Iris pigment epithelial cell (primary cell): ENCODE data around the gene SLC7A4.
A peak's percentile ranks its signal among the peaks of the same experiment; 100 is the strongest.
"Not testable (repeated sequence)": the region's sequence is repeated elsewhere in the genome, so short reads cannot be mapped to it uniquely, and the experiment has no call there.

Source experiments
- DNase-seq: peaks from one replicate; pipeline ENCODE4 v3.0.0-alpha.2; 2011; ENCODE audit warnings: low read depth

SLC7A4 gene

DNA sequence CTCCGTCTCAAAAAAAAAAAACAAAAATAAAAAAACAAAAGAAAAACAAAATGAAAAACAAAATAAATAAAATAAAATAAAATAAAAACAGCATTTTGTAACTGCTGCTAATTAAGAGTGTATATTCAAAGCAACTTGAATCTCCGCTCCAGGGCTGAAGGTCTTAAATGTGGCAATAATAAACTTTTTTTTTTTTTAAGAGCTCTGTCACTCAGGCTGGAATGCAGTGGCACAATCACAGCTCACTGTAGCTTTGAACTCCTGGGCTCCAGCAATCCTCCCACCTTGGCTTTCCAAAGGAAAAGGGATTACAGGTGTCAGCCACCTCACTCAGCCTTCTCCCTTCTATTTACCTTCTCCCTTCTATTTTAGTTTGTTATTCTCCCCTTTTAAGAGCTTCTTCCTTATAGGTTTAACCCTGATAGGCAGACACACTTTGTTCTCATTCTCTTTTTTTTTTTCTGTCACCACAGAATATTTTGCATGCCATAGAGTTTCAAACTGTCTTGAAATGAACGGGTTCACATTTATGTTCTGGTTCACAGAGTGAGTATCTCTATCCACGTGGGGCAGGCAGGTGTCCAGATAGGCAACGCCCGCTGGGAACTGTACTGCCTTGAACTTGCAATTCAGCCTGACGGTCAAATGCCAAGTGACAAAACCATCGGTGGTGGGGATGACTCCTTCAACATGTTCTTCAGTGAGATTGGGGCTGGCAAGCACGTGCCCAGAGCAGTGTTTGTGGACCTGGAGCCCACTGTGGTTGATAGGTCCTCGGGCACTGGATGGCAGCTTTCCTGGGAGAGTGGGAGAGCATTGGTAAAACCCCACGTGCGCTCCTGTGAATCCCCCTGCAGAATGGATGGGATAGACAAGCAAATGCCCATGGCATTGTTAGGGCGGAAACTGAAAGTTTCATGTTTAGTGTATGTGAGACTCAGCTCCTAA is 32.8 kb upstream of the SLC7A4 start:
- DNase-seq: no peak

DNA sequence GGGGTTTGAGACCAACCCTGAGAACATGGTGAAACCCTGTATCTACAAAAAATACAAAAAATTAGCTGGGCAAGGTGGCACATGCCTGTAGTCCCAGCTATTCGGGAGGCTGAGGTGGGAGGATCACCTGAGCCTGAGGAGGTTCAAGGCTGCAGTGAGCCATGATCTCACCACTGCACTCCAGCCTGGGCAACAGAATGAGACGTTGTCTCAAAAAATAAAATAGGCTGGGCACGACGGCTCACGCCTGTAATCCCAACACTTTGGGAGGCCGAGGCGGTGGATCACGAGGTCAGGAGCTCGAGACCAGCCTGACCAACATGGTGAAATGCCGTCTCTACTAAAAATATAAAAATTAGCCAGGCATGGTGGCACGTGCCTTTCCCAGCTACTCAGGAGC is 32.1 kb upstream of the SLC7A4 start:
- DNase-seq: not testable (repeated sequence)

DNA sequence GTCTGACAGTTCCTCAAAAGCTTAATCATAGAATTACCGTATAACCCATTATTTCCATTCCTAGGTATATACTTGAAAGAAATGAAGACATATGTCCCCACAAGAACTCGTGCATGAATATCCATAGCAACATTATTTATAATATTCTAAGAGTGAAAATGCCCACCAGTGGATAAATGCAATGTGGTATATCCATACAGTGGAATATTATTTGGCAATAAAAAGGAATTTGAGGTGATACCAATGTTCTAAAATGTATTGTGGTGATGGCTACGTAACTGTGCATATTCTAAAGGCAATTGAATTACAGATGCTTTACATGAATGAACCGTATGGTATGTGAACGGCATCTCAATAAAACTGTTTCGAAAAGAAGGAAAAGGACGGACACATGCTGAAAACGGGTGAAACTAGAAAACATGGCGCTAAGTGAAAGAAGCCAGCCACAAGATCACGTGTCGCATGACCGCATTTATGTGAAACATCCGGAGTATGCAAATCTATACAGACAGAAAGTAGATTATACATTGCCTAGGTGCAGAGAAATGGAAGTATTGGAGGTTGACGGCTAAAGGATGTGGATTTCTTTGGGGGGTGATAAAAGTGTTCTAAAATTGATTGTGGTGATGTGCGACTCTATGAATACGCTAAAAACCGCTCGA is 29.4 kb upstream of the SLC7A4 start:
- DNase-seq: not testable (repeated sequence)

DNA sequence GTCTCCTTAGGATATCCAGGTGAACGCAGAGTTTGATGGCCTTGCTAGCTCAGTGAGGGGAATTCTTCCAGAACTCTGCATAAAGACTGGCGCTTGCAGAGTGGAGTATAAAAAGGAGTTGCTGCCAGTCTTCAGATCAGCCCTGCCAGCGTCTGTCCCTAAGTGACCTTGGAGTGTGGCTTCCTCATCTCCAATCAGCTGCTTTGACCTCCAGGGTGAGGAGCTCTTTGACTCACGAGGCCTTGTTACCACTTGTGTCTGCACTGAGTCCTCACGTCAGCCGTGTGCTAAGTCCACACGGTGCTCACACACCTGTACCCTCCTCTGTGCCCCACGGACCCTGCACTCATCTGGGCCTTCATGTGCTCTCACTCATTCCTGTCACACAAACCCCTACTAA is 28.0 kb upstream of the SLC7A4 start:
- DNase-seq: not testable (repeated sequence)

DNA sequence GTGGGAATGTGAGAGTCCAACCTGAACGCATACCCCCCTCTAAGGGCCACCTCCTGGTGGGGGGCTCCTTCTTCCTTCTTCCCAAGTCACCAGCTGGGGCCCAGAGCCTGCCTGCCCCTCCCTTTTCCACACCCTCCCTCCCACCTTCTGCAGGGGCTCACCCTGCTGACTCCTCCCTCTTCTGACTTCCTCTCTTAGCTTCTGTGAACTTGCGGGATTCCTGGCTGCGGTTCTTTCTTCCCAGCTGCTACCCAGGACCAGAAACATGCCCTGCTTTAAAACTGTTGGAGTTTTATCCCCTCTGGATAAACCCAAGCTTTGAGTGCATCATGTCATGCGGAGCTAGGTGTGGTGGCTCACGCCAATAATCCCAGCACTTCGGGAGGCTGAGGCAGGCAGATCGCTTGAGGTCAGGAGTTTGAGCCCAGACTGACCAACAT is 23.5 kb upstream of the SLC7A4 start:
- DNase-seq: no peak

DNA sequence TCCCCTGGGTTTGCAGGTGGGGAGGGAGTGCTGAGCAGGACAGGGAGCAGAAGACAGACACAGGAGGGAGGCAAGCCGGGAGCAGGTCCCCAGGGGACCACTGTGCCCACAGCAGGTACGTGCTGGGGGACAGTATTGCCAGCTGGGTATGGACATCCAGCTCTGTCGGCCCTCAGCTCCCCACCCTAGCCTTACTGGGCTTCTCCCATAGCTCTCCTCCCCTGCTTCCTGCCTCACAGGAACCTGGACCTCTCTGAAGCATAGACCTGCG is 23.1 kb upstream of the SLC7A4 start:
- no peak for DNase-seq

DNA sequence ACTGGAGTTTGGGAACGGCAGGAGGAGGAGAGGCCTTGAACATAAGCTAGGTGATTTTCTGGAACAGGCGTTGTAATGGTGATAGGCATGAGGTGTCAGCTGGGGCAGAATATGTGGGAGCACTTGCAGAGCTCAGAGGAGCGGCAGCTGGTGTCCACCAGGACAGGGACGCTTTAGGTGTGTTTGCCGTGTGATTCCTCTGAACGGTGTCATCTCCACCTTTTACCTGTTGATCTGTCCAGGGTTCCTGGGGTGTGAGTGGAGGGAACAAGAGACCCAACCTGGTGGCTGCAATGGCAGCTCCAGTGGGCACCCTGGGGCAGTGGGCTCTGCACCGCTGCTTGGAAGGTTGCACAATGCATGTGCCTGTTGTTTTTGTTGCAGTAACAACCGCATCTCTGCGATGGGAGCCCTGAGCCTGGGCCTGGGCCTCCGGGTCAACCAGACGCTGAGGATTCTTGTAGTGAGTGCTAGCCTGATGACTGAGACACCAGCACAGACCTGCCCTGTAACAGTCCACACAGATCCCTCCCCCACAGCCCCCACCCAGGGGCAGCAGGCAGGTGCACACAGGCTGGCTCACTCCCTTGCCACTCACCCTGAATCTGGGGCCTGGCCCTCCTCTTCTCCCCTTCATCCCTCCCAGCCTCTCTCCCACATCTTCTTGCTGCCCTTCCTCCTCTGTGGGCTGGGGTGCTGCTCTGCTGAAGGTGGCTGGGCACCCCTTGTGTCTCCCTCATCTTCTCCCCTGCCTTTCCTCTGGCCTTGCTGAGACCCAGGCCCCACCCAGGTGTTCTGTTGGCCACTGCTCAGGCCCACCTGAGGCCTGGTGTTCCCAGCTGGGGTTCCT is 22.6 kb upstream of the SLC7A4 start:
- no peak for DNase-seq

DNA sequence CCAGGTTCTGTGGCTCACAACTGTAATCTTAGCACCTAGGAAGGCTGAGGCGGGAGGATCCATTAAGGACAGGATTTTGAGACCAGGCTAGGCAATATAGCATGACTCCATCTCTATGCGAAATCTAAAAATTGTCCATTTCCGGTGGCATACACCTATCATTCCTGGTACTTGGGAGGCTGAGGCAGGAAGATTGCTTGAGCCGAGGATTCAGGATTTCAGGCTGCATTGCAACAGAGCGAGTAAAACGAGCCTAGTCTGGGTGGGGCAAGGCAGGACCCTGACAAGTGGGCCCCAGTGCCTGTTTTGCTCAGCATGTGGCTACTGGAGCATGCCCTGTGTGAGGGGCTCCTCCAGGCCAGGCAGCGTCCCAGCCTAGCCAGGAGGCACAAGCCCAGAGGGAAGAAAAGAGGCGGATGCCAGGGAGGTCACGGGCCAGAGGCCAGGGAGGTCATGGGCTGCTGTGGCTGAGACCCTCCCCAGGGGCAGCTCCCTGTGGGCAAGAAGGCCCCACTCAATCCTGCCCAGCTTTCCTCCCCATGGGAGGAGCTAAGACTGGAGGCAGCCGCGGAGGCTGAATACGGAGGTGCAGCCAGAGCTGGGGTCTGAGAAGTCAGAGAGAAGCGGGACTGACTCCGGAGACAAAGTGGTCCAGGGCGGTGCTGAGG is 21.8 kb upstream of the SLC7A4 start:
- no peak for DNase-seq

DNA sequence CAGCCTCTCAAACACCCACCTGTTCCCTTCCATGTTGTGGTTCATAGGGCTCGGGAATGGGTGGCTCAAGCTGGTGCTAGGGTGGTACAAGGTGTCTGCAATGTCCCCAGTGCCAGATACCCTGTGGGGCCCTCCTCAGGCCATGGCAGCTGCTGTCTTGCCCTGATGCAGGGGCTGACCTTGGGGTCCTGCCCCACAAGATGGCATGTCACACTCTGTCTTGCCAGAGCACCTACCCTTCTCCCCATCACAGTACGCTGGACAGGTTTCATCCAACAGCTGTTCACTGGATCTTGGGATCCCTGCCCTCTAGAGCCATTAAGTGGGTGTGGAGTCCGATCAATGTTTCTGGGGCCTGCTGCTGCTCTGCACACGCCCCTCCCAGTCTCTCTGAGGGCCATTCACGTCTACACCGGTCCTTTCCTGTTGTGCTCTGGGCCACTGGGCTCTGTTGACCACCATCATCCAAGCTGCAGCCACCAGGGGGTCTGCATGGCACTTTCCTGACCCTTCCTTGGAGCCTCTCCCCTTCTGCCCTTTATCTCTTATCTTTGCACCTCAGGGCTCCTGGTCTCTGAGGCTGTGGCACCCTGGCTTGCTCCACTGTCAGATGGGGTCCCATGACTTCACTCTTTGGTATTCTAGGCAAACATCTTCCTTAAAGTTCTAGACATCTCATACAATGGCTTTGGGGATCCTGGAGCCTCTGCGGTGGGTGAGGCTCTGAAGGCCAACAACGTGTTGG is 20.5 kb upstream of the SLC7A4 start:
- DNase-seq: no peak

DNA sequence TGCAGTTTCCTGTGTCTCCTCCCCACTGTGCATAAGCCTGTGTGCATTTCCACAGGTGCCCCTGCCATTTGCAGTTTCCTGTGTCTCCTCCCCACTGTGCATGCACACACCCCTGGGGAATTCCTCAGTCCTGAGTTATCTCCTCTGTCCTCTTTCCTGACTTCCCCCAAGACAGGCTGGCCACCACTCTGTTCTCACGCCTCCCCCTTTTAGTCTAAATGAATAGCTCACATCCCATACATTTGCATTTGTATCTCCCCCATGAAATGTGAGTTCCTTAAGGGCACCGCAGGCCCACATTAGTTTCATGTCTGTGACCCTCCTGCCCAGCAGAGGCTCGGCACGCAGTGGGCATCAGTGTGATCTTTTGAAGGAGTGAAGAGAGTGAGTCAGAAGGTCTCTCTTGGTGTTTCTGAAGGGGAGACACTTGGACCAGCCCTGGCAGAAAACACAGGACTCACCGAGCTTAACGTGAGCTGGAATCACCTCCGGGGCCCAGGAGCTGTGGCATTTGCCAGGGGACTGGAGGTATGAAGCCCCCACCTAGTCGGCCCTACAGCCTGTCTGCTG is 19.6 kb upstream of the SLC7A4 start:
- no peak for DNase-seq

DNA sequence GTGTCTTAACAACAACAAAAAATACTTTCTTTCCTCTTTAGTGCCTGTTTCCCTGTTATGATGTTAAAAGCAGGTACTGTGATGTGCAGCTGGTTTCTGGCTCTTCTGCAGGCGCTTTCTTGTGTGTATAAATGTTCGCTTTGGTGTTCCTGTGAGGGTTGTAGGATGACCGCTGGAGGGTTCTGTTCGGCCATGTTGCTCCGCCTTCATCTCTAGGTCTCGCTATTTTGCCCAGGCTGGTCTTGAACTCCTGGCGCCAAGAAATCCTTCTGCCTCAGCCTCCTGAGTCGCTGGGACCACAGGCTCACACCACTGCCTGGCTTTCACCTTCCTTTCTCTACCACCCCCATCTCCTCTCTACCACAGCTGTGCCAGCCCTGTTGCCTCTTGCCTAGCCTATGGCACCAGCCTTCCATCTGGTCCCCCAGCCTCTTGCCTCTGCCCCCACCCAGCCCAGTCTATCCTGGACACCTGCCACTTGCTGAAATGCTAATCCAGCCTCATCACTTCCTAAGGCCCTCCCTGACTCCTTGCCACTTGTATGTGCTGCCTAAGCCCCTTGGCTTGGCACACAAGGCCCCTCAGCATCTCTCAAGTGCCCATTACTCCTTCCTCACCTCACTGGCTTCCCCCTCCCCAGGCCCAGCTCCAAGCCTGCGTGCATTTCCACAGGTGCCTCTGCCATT is 18.9 kb upstream of the SLC7A4 start:
- no peak for DNase-seq

DNA sequence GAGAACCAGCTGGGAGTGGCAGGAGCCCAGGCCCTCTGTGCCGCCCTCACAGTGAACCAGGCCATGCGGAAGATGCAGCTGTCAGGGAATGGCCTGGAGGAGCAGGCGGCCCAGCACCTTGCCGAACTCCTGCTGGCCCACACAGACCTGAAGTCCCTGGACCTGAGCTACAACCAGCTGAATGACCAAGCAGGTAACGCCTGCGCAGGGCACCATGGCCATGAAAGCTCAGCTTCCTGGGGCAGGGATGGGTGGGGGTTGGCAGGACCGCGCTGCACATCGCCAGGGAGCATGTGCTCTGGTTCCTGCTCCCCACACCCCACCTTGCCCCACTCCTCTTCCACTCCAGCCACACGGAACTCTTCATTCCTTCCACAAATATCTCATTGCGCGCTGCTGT is 16.6 kb upstream of the SLC7A4 start:
- not testable (repeated sequence) for DNase-seq

DNA sequence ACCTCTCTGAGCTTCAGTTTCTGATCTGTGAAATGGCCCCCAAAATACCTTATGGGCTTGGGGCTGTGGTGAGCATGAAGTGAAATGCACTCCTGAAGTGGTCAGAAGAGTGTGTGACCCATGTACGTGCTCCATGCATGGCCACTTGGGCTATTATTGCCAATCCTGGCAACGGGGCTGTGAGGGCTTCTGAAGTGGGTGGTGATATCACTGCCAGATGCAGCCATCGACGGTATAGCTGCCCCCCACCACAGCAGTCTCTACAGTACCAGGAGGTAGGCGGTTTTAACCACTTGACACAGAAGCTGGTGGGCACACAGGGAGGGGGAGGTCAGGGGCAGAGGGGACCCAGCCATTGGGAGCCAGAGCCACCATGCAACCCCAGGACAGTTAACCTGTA is 16.1 kb upstream of the SLC7A4 start:
- DNase-seq: not testable (repeated sequence)

DNA sequence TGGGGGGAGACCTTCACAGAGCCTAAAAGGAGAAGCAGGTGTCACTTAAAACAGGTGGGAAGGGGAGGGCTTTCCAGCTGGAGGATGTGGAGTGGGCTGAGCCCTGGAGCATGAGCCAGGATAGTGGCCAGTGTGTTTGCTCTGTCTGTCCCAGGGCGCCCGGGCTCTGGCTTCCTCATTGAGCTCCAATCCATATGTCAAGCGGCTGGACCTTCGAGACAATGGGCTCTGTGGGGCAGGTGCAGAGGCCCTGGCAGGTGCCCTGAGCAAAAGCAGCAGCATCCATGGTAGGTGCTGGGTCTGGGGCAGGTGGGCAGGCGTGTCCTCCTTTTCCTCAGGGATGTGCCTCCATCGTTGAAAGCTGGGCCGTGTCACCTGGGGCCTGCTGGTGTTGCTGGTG is 15.4 kb upstream of the SLC7A4 start:
- DNase-seq: no peak

DNA sequence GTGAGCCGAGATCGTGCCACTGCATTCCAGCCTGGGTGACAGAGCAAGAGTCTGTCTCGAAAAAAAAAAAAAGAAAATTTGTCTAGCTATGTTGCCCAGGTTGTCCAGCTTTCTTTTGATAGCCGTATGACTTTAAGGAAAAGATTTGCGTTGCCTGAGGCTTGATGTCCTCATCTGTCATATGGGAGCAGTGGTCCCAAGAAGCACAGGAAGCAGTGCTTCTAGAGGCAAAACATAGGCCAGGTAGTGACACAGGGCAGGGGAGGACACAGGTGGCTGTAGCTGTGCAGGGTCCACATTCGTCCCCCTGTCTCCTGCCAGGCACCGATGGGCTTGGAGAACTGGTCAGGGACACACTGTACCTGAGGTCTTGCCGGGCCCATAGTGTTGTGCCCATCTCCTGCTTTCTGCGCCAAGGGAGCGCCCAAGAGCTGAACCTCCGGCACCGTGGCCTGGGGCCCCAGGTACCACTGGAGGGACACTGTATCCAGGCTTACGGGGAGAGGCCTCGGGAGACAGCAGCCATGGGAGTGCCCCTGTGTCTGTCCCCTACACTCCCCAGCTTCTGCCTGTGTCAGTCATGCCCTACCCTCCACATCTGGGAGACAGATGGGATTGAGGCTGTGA is 14.8 kb upstream of the SLC7A4 start:
- DNase-seq: no peak

DNA sequence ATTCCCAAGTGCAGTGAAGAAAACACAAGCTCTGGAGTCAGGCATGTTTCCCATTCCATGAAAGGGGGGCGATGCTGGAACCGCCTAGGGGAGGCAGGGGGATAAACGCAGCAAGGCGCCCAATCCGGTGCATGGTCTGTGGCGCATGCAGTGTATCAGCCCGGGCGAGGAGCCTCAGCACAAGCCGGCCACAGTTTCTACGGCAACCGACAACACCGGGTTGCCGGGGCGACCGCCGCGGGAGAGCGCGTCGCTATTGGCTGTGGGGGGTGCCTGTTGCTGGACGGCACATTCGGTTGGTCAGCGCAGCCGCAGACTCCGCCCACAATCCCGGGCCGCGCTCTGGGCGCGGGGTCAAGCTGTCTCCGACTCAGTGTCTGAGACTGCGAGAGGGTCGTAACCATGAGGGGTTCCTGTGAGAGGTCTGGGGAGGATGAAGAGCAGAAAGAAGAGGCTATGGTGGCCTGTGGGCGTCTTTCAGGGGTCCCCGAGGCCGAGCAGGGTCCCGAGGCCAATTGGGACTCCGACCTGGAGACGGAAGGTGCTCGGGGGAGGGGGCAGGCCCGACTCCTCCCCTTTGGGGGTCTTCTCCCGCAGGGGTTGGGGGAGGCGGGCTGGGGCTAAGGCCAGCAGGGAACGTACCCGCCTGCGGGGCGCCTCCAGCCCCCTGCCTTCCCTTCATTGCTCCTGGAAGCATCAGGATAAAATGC is 13.4 kb upstream of the SLC7A4 start, which contains the start of gene LRRC74B:
Gene LRRC74B, plus strand, starts transcription at position 362 of the 710 bp plus-strand sequence. Its CDS starts 41 bp downstream, at position 403.
- DNase-seq: peak; percentile 94

DNA sequence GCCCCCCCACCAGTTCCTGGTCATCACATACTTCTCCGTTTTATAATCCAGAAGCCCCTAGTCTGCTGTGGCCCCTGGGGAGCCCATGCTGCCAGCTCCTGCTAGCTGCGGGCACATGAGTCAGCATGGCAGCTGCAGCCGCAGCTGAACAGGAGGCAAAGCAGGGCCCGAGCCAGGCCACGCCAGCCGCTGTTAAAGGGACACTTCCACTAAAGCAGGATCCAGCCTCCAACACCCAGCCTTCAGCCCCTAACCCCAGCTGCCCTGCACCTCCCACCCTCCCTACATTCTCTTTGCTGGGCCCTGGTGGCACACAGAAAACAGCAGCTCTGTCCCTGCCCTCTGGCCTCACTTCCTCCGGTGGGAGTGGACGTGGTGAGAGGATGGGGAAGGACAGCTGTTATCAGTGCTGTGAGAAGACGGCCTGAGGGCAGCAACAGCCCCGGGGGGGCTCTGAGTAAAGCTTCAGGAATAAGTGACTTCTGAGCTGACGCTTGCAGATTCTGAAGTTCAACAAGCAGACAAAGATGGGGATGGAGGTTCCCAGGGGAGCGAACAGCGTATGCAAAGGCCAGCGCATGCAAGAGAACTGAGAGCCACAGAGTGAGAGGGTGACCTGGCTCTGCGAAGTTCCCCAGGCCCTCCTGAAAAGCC is 12.7 kb upstream of the SLC7A4 start:
- DNase-seq: peak; percentile 53

DNA sequence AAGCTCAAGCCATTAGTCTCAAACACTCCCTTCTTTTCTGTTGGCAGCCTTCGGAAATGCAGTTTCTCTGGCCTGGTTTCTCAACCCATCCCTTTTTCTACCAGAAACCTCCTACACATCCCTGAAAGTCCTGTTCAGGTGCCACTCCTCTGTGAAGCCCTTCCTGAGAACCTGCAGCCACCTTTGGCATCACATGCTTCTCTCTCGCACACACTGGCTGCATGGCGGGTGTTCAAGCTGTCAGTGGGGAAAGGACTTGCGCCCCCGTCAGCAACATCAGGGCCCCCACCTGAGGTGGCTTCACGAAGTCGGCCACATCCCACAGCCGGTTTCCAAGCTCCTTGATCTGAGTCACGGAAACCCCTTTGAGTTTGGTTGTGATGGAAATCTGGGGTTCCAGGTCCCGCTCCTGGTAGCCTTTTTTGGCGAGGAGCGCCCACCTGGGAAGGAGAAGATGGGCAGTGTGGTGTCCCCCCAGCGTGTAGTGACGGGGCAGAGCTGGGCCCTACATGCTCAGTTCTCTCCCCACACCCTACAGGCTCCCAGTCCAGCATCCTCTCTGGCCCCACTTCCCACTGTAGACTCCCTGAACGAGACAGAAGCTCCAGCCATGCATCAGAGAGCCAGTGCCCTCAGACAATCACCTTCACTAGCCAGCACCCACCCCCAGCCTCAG is 11.6 kb upstream of the SLC7A4 start:
- no peak for DNase-seq
